Fibroblast of gingiva (primary cell): ENCODE results near the gene CRMP1.

Experiments
- DNase-seq: peaks from one replicate; pipeline ENCODE4 v3.0.0-alpha.2; 2011; ENCODE audit warnings: low read depth

CRMP1 gene

GRCh38 chr4:5893004-5893580 is at the start of gene CRMP1:
TSS of gene CRMP1 (minus strand) at chr4:5893086. CDS start at chr4:5892969, 117 bp downstream.
- no peak for DNase-seq

GRCh38 chr4:5941601-5942000 is 48.7 kb upstream of the CRMP1 start:
- no peak for DNase-seq

- no peak for DNase-seq
Observed at GRCh38 chr4:5940470-5941203, 47.8 kb upstream of the CRMP1 start.

- no peak for DNase-seq
Observed at GRCh38 chr4:5933996-5934831, 41.3 kb upstream of the CRMP1 start.

GRCh38 chr4:5933116-5933515 is 40.2 kb upstream of the CRMP1 start:
- DNase-seq, result no peak

GRCh38 chr4:5932035-5932568 is 39.2 kb upstream of the CRMP1 start:
- DNase-seq, result no peak

GRCh38 chr4:5931526-5931925 is 38.6 kb upstream of the CRMP1 start:
- DNase-seq, result no peak

- DNase-seq, result no peak
Observed at GRCh38 chr4:5930876-5931275, 38.0 kb upstream of the CRMP1 start.

GRCh38 chr4:5930456-5930855 is 37.6 kb upstream of the CRMP1 start:
- DNase-seq, result no peak

GRCh38 chr4:5928844-5929420 is 36.0 kb upstream of the CRMP1 start:
- no peak for DNase-seq

- DNase-seq, result no peak
Observed at GRCh38 chr4:5928274-5928673, 35.4 kb upstream of the CRMP1 start.

GRCh38 chr4:5927747-5928146 is 34.9 kb upstream of the CRMP1 start:
- DNase-seq, result no peak

- no peak for DNase-seq
Observed at GRCh38 chr4:5927116-5927515, 34.2 kb upstream of the CRMP1 start.

- no peak for DNase-seq
Observed at GRCh38 chr4:5926598-5926997, 33.7 kb upstream of the CRMP1 start.

- DNase-seq, result no peak
Observed at GRCh38 chr4:5925419-5926200, 32.7 kb upstream of the CRMP1 start.

GRCh38 chr4:5924461-5925125 is 31.7 kb upstream of the CRMP1 start:
- DNase-seq, result no peak

- DNase-seq, result no peak
Observed at GRCh38 chr4:5923376-5923775, 30.5 kb upstream of the CRMP1 start.

GRCh38 chr4:5922556-5922955 is 29.7 kb upstream of the CRMP1 start:
- DNase-seq, result no peak

GRCh38 chr4:5921981-5922380 is 29.1 kb upstream of the CRMP1 start:
- DNase-seq, result no peak

- no peak for DNase-seq
Observed at GRCh38 chr4:5921101-5921980, 28.5 kb upstream of the CRMP1 start.
